Activated CD8-positive, alpha-beta memory T cell treated with anti-CD3 and anti-CD28 coated beads for 4 hours (primary cell): ENCODE data around the gene ERC2.
"Not testable (repeated sequence)": the region's sequence is repeated elsewhere in the genome, so short reads cannot be mapped to it uniquely, and the experiment has no call there.

Experiments
- DNase-seq, 2 donors: peaks; one replicate each; pipeline ENCODE4 v3.0.0-alpha.2; 2020; ENCODE audit warnings: low read depth in 2 of 2

The ERC2 gene

DNA sequence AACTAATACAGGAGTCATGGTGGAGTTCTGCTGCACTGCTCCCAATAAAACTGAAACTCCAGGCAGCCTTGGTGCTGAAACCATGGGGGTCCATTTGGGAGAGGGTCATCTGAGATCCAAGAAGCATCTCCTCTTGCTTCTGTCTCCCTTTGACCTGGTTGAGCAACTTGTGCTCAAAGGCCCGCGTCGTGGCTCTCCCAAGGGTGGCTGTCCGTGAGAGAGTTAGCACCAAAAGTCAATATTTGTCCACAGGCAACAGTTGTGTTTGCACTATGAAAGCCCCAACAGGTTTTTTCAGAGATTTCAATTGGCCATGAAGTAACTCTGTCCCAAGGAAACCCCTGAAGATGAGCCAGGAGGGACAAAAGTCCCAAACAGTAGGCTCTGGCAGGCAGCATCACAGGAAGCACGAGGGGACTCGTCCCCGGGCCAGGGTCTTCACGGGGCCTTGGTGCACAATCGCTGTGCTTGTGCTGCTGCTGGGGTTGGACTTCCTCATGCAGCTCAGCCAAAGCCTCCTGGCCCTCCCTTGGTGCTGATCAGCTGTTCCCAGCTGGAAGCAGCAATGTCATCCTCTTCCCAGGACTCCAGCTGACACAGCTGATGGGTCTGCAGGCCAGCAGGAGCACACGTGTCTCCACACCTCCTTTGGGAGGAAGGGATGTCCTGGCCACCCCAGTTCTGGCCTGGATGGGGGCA, 941.8 kb downstream of the ERC2 start:
- DNase-seq, result no peak

- DNase-seq, result no peak
Measured at GRCh38 chr3:55525436-55525835, 942.8 kb downstream of the ERC2 start.

DNA sequence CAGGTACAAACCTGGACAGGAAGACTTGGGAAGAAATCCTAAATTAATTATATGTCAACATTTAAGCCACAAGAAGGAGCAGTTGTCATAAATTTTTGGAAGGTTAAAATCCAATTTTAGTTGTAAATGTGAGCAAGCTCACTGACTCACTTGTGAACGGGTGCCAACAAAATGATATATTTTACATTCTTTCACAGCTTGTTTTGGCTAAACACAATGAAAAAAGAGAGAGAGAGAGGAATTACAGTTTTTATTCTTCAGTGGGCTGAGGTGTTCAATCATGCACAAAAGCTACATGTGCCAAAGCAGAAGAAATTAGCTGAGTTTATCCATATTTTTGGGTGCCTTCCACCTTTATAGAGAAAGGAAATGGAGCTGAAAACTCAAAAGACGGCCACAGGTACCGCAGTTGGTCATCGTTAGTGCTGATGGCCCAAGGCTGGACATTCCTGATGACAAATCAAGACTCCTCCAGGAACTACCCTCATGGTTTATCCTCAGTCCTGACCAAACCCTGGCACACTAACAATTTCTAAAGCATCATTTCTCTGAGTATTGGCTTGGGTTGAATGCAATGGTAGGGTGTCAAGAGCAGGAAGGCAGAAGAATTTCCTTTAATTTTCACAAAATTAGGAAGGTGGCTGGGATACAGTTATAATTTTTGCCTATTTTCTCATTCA, 943.6 kb downstream of the ERC2 start:
- DNase-seq, result no peak

DNA sequence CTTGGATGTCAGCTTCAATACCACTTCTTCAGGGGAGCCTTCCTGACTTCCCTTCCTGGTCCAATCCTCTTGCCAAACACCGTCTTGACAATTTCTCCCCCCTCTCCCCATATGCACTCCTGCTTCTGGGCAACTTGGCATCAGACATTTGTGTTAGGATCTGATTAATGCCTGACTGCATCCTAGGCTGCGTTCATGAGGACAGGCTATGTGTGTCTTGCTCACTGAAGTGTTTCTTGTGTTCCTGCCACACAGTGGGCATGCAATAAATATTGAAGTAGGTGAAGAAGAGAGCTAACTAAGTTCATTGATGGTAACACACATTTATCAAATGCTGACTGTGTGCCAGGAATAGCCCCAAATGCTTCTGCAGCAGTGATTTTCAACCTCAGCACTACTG, 944.8 kb downstream of the ERC2 start:
- DNase-seq, result no peak

DNA sequence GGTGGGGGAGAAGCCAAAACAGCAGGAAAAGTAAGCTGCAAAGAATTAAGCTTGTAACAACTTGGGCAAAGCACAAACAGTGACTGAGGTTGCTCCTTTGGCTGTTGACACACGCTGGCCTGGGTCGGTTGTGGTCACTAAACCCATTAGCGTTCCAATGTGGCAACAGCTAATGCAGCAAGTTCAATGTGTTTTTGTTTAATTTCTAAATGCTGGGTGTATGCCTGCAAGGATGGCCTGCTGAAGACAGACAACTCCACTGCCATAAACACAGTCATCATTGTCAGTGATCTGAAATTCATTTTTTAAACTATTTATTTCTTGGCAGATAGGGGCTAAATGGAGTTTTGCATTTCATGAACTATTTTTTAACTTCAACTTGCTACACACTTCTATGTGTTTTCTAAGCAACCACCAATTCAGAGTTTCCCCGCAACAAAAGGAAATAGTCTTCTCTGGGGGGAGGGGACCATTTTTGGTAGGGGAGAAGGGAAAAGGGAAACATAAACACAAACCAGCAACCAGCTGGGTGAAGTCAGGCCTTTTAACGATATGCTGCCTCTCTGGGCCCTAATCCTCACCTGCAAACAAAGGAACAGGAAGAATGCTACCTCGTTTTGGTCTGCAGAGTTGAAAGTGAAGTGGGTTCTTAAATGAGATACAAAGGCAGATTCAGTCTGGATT, 946.4 kb downstream of the ERC2 start:
- no peak for DNase-seq

- DNase-seq, result no peak
Measured at GRCh38 chr3:55521064-55521737, 947.1 kb downstream of the ERC2 start.

DNA sequence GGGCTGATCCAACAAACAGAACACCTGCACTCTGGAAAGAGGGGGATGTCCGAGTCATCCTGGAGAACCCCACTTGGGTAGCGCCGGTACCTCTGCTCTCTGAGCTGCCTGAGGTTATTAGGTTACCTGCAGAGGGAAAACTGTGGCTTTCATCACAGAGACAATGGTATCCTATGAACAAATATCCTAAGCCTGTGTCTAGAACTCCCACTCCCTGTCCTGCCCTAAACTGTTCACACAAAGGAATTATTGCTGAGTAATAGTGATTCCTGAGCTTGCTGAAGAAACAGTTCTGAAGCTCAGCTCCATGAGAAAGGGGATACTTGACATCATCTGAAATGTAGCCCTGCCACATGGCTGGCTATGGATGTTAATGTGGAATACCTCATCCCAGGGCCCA, 949.2 kb downstream of the ERC2 start:
- DNase-seq, result no peak

DNA sequence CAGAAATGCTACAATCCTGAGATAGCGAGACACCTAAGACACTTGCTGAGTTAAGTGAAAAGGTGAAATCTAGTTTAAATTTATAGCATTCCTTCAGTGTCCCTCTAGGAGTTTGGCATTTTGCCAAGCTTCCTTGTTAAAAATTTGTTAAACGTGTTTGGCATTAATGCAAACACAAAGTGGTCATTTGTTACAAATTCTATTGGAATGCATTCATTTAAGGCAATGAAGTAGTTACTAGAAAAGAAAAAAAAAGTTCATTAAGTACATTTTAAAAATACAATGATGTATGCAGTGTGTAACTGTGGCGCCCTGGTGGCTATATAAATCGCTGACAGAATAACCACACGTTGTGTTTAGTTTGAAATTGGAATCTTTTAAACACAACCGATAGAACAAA, 949.8 kb downstream of the ERC2 start:
- DNase-seq, result no peak

DNA sequence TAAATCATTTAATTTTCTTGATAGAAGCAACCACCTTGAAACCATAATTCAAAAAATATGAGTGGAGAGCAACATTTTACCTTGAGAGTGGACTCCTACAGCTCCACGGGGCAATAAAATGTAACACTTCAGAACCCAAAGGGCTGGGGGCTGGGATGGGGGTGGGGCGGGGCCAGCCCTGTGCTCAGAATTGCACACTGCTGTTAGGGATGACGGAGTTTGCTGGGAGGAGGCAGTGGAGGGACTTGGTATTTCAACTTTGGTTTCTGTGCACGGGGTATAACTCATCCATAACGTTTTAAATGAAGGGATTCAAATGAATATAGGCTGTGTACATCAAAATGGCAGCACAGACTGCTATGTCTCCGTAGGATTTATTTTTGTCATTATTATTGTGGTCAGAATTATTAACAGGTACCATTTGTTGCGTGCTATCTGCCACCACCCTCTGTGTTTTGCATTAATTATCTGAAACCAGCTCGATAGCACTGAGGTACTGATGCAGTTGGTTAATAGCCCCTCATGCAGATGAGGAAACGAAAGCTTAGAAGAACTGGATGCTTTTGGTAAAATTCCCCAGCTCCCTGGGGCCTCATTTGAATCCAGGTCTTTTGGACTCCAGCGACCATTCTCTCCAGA, 951.8 kb downstream of the ERC2 start:
- no peak for DNase-seq

GRCh38 chr3:55515550-55516246, 952.6 kb downstream of the ERC2 start:
- DNase-seq, result no peak

- no peak for DNase-seq
Measured at GRCh38 chr3:55514962-55515361, 953.3 kb downstream of the ERC2 start.

DNA sequence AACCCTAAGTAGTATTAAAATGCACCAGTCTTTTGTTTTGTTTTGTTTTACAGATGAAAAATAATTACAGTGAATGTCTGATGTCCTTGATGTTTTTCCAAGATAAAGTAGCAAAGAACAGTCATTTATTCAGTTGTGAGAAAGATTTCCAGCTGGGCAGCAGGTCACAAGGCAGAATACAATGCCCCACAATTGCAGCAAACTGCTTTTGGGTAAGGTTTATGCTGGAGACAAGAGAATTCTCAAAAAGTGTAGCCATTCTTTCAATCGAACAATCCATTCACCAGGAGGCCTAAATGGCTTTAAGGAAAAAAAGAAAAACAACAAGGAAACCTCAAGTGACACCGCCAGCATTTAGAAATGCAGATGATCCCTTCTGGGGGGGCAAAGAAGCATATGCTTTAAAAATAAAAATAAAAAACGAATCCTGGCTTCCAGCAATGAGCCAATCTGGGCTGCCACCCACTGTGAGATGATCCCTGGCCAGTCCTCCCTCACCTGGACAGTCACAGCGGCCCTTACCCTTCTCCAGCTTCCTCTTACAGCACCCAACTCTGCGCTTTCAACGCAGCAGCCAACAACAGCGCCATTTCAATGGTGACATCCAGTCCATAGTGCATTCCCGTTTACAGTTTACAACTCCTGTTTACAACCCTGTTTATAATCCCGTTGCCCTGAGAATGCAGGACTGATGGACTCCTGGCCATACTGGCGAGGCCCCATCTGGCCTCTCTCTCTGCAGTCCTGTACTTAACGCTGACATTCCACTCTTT, 955.5 kb downstream of the ERC2 start:
- DNase-seq, result no peak

DNA sequence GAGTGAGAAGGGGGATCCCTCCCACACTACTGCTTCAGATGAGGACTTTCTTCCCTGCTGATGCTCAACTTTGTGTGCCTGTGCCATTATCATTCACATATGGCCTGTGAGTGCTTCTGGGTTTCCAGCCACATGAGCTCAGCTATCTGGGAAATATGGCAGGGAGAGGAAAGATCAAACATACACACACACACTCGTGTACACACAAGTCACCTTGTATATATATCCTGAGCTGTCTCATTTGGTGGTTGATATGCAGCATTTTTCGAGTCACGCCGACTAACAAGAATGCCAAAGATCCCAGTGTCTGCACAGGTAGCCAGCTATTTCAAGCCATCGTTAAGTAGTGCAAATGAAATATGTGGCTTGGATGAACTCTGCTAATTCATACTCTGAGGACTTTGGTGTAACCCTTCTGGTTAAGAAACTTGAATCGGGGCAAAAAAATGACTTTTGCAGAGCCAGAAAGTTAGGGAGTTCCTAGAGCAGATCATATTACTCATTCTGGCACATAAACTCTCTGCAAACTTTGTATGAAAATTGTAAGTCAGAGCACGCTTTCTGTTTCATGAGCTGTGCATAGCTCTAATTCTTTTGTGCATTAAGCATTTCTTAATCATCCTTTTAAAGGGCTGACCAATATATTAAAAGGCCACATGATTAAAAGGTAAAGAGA, 956.2 kb downstream of the ERC2 start:
- no peak for DNase-seq

DNA sequence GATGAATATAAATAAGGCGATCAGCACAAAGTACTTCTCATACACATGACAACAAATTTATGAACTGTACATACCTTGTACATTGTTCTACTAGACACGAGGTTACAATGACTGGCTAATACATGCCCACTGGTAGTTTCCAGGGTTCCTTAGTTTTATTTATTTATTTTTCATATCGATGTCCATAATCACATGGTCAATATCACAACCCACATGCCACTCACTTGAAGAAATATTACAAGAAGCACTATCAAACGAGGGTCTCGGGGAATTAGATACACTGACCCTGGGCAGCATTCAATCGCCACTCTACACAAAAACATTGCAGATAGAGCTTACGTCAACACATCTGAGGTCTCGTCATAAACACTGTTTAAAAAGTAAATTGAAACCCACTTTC, 959.9 kb downstream of the ERC2 start:
- no peak for DNase-seq

DNA sequence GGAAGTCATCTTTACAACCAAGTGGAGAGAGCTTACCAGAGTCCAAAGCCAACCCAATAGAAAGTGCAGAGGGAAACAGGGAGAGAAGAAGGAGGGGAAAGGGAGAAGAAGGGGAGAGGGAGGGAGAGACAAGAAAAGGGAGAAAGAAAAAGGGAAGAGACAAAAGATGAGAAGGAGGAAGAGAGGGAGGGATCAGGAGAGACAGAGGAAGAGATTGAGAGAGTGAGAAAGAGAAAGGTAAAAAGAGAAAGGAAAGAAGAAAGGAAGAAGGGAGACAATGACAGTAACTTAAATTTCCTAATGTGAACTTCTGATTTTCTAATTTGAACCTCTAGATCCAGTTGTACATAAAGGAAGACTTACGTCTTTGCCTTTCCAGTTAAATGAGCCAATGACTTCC, 960.5 kb downstream of the ERC2 start:
- DNase-seq, result no peak

DNA sequence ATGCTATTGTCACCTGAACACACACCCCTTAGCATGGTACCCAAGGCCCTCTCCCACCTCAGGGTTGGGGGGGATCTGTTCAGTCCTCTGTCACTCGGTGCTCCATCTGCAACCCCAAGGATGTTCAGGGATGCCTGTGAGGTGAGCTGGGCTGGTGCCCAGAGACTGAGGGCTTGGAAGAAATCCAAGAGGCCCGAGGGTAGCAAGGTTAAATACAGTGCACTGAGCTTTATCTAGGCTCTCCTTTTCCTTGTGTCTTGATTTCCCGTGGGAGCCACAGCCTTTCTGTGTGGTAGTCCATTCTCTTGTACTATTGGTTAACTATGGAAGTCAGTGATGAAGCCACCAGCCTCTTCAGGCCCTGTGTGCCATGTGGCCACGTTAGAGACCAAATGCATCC, 962.5 kb downstream of the ERC2 start:
- no peak for DNase-seq

DNA sequence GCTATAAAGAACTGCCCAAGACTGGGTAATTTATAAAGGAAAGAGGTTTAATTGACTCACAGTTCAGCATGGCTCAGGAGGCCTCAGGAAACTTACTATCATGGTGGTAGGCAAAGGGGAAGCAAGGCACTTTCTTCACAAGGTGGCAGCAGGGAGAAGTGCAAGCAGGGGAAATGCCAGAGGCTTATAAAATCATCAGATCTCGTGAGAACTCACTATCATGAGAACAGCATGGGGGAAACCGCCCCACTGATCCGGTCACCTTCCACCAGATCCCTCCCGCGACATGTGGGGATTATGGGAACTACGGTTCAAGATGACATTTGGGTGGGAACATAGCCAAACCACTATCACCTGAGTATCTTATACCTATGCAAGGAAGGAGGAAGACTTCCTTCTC, 963.2 kb downstream of the ERC2 start:
- DNase-seq, result not testable (repeated sequence)

- DNase-seq, result no peak
Measured at GRCh38 chr3:55501905-55502304, 966.4 kb downstream of the ERC2 start.

GRCh38 chr3:55500555-55501330, 967.5 kb downstream of the ERC2 start:
- no peak for DNase-seq
